Left renal cortex interstitium (tissue), 4 donors: ENCODE data around the gene TICAM1. TPM values are rescaled to one million over a fixed set of nuclear protein-coding genes. Genes with fewer than 3 reads are reported as not detected.
"Not testable (repeated sequence)": the region's sequence is repeated elsewhere in the genome, so short reads cannot be mapped to it uniquely, and the experiment has no call there.

Experiments used
- DNase-seq, 4 donors: peaks; one replicate each; pipeline ENCODE4 v3.0.0-alpha.2; 2013; ENCODE audit warnings: low read depth in 4 of 4, low spot score in 2 of 4, missing footprints in 1 of 4
- polyA plus RNA-seq, 4 donors: library from polyadenylated mRNA; unstranded; fragments of 120-200 nt; gene quantifications; one replicate each; pipeline ENCODE4 v1.2.1, GENCODE V29; 2013; ENCODE audit not compliant: insufficient read length in 4 of 4

The TICAM1 gene
- polyA plus RNA-seq, 4 donors, result 5.2 to 8.3 (median 6.3) TPM

DNA sequence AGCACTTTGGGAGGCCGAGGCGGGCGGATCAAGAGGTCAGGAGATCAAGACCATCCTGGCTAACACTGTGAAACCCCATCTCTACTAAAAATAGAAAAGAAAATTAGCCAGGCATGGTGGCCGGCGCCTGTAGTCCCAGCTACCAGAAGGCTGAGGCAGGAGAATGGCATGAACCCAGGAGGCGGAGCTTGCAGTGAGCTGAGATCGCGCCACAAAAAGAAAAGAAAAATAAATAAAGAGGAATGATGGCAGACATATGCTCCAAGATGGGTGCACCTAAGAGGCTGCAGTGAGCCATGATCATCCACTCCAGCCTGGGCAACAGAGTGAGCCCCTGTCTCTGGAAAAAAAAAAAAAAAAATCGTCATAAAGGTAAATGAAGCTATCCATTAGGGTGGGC lies 14.5 kb upstream of the TICAM1 start:
- DNase-seq, result not testable (repeated sequence)

DNA sequence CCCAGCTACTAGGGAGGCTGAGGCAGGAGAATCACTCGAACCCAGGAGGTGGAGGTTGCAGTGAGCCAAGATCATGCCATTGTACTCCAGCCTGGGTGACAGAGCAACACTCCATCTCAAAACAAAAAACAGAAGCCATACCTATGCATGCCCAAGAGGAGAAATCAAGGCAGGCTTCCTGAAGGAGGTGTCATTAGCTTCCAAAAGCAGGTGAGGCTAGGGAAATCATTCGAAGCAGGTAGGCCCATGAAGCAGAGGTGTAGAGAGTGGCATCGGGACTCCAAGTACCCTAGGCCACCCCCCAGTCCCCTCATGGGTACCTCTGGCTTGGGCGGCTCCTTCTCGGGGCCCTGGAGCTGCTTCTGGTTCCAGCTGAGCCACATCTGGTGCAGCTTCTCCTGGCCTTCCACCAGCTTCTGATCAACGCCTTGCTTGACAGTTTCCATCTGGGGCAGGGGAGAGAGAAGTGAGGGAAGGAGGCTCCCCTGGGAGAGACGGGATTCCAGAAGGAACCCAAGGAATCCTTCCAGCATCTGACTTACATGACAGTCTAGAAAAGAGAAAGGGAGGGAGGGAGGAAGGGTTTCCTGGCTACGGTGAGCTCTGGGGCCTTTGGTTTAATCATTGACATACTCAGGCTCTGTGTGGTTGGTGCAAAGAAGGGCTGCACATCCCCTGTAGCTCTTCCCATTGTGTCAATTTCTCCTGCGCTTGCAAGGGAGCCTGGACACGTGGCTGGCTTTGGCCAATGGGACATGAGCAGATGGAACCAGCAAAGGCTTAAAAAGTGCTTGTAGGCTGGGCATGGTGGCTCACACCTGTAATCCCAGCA lies 13.1 kb upstream of the TICAM1 start:
- no peak for DNase-seq

DNA sequence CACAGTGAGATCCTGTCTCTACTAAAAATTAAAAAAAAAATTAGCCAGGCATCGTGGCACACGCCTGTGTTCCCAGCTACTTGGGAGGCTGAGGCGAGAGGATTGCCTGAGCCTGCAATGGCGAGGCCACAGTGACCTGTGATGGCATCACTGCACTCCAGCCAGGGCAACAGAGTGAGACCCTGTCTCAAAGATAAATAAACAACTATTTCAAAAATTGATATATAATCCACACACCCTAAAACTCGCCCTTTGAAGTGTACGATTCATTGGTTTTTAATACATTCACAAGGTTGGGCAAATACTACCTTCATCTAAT lies 12.1 kb upstream of the TICAM1 start:
- DNase-seq, result no peak

DNA sequence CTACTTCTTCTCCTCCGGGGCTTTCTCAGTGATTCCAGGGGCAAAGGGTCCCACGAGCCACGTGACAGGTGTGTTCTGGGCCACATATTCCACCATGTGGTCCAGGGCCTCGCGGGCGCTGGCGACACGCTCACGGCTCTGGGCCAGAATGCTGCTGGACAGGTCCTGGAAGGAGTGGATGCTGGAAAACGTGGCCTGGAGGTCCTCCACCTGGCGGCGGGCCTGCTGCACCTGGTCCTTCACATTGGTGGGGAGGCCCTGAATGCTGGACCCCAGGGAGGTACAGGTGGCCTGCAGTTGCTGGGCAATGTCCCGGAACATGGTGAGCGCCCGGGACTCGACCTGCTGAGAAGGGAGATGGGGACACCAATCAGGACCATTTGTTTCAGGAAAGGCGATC lies 7.7 kb upstream of the TICAM1 start:
- no peak for DNase-seq

DNA sequence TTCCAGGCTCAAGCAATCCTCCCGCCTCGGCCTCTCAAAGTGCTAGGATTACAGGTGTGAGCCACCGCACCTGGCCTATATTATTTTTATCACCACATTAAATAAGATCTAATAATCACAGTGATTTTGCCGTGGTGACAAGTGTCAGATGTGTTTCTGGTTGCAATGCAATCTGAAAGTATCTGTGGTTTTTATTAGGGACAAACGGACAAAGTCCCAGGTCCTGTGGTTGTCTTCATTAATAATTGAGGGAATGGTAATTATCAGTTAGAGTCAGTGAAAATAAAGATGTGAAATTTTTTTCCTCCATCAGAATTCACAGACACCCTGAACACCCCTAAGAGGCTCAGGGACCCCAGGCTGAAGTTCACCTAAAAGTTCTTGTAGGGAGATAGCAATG lies 1.3 kb upstream of the TICAM1 start:
- no peak for DNase-seq

DNA sequence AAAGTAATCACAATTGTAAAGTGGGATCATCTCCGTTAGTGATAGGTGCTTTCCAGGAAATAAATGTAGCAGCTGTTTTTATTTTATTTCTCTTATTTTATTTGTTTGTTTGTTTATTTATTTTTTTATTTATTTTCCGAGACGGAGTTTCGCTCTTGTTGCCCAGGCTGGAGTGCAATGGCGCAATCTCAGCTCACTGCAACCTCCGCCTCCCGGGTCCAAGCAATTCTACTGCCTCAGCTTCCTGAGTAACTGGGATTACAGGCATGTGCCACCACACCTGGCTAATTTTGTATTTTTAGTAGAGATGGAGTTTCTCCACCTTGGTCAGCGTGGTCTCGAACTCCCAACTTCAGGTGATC lies 448 bp upstream of the TICAM1 start:
- not testable (repeated sequence) for DNase-seq

DNA sequence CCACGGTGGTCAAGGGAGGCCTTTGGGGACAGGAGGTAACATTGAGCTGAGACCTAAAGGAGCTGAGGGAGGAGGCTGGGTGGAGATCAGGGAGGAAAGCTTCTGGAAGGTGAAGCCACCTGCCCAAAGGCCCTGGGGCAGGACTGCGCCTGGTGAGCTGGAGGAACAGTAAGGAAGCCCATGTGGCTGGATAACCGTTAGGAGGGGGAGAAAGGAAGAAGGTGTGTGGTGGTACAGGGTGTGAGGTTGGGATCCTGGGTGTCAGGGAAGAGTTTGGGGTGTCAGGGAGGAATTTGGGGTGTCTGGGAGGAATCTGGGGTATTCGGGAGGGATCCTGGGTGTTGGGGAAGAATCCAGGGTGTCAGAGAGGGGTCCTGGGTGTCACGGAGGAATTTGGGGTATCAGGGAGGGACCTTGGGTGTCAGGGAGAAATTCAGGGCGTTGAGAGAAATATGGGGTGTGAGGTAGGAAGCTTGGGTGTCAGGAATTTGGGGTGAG lies 695 bp downstream of the TICAM1 start:
- DNase-seq, result no peak

DNA sequence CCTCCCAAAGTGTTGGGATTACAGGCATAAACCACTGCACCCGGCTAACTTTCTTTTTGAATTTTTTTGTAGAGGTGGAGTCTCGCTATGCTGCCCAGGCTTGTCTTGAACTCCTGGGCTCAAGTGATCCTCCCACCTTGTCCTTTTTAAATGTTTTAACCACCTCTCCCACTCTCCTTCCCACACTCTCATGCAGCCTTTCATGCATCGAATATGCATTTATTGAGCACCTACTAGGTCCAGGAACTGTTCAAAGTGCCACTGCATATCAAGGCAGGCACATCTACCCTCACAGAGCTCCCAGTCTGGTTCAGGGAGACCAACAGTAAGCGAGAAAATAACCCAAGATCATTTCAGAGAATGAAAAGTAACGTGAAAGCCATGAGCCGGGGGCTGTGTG lies 1.2 kb downstream of the TICAM1 start:
- no peak for DNase-seq

DNA sequence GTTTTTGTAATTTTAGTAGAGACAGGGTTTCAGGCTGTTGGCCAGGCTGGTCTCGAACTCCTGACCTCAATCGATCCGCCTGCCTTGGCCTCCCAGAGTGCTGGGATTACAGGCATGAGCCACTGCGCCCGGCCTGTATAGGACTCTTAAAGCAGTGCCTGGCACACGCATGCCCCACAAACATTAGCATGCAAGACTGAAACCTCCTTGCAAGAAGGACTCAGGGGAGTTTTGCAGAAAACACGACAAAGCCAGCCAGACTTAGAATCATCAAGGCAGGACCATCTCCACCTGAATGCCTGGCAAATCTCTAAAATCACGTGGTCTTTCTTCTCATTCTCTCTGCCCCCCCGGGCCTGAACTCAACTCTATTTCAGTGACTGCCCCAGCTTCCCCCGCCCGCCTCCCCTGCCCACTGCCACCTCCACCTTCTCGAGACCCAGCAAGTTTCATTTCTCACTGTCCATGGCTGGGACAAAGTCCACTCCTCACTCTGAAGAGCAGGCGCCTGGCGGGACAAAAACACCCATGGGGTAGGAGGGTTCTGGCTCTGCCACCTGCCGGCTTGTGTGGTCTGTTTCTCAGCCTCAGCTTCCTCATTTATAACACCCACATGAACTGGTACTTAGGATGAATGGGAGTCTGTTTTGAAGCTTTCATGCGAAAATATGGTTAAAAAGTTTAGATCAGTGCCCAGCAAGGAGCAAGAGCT lies 2.4 kb downstream of the TICAM1 start:
- no peak for DNase-seq

DNA sequence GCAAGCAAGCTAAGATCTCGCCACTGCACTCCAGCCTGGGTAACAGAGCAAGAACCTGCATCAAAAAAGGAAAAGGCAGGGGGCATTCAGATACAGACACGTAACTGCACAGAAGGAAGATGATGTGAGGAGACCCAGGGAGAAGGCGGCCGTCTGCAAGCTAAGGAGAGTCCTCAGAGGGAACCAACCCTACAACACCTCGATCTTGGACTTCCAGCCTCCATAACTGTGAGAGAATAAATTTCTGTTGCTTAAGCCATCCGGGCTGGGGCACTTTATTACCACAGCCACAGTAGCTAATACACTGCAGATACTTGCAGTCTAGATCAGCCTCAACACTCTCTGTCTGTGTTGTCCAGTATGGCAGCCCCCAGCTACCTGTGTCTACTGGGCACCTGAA lies 7.9 kb downstream of the TICAM1 start:
- DNase-seq, result no peak

DNA sequence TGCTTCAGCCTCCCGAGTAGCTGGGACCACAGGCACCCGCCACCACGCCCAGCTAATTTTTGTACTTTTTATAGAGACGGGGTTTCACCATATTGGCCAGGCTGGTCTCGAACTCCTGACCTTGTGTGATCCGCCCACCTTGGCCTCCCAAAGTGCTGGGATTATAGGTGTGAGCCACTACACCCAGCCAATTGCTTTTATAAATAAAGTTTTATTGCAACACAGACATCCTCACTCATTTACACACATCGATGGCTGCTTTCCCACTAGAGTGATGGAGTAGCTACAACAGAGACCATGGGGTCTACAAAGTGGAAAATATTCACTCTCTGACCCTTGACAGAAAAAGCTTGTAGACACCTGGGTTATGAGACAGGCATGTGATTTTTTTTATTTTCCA lies 9.2 kb downstream of the TICAM1 start:
- DNase-seq, result not testable (repeated sequence)

DNA sequence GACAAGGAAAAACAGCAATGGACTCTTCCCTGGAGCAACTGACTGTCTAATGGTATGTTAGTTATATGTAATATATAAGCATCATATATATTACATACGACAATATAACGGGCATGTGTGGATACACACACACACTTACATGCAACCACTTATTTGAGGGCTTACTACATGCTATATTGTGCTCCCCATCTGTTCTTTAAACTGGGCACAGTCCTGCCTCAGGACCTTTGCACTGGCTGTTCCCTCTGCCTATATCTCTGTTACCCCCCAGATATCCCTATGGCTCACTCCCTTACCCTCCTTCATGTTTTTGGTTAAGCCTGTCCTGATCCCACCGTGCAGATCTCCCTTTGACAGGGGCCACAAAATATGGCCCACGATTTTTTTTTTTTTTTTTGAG lies 10.2 kb downstream of the TICAM1 start:
- DNase-seq, result no peak

DNA sequence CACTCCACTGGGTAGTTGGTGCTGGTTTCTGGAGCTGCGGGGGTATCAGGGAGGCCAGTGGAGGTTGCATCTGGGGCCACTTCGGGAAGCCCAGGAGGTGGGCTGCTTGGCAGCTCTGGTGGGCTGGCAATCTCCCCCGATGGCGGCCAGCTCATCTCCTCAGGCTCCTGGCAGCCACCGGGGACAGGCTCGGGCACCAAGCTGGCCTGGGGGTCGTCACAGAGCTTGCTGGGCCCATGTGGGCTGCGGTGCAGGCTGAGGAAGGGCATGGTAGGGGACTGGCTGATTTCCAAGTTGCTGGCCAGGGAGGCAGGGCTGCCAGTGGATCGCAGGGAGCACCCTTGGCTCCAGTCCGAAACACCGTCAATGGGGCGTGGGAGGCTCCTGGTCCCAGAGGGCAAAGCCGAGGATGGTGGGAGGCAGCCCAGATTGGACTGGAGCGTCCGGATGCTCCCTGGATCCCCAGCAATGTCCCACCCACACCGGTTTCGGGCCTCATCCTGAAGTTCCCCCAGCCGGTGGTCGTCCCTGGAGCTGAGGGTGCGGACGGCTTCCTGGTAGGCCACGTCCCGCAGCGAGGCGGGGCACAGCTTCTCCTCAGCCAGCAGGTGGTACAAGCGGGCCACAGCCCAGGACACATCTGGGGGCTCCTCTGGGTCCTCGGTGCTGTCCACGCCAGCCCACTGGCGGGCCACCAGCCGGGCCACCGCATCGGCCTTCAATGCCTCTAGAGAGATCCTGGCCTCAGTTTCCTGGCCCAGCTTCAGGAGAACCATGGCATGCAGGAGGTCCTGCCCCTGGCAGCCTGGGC lies 13.8 kb downstream of the TICAM1 start:
- DNase-seq, result no peak

DNA sequence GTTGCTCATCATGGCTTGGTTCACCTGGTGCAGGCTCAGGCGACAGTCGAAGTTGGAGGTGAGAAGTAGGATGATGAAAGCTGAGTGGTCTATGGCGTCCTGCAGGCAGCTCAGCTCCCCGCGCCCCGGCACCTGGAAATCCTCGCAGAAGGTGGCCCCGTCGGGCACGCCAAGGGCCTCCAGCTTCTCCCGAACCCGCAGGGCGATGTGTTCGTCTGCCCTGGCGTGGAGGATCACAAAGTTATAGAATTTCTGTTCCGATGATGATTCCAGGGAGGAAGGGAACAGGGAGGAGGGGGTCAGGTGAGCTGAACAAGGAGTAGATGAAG lies 14.6 kb downstream of the TICAM1 start:
- DNase-seq, result no peak

DNA sequence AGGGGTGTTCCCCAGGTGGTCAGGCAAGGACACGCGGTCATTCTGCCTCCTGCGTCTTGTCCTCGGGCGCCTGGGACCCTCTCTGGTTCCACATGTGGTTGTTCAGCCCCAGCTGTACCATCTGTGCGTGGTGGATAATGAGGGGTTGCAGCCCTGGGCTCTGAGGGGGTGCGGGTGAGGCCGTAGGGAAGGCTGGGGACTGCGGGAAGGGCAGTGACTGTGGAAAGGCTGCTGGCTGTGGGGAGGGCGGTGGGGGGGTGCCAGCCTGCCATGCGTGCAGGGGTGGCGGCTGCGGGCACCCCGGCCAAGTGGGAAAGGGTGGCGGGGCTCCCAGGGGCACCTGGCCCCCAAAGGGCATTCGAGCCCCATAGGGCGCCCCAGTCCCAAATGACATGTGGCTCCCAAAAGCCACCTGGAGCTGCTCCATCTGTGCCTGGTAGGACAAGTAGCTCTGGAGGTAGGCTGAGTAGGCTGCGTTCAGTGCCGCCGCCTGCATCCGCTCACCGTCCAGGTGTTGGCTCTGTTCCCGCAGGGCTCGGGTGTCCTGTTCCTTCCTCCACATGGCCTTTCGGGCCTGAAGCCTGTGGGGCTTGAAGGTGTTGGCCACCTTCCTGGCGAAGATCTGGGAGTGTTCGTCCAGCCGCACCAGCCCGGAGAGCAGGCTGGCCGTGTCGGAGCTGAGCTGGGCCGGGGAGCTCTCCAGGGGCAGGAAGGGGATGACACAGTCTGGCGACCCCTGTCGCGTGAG lies 15.1 kb downstream of the TICAM1 start:
- DNase-seq, result no peak

DNA sequence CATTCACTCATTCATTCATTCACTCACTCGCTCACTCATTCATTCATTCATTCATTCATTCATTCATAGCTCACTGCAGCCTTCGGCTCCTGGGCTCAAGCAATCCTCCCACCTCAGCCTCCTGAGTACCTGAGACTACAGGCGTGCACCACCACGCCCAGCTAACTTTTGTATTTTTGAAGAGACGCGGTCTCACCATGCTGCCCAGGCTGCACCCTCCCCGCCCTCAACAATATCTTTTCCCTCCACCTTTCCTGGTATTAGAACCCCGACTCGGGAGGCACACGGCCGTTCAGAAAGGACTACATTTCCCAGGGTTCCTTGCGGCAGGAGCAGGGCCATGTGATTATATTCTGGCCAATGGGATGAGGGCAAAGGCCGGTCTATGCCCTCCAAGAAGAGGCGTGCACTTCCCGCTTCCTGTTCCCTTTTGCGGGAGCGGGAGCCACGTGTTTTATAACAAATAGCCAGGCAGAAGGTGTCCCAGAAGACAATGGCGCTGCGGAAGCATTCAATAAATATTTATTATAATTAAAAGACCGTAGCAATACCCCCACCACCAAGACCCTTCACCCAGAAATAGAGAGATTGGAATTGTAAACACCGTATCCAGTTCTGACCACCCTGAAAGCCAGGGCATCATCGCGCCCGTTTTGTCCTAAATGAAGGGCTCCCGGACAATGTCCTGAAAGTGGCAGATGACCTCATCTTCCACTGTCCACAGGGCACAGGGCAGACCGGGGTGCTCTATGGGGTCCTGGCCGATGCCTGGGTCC lies 15.9 kb downstream of the TICAM1 start:
- peak in 3 of 4 donors; percentile 60 to 89 (median 73) for DNase-seq

DNA sequence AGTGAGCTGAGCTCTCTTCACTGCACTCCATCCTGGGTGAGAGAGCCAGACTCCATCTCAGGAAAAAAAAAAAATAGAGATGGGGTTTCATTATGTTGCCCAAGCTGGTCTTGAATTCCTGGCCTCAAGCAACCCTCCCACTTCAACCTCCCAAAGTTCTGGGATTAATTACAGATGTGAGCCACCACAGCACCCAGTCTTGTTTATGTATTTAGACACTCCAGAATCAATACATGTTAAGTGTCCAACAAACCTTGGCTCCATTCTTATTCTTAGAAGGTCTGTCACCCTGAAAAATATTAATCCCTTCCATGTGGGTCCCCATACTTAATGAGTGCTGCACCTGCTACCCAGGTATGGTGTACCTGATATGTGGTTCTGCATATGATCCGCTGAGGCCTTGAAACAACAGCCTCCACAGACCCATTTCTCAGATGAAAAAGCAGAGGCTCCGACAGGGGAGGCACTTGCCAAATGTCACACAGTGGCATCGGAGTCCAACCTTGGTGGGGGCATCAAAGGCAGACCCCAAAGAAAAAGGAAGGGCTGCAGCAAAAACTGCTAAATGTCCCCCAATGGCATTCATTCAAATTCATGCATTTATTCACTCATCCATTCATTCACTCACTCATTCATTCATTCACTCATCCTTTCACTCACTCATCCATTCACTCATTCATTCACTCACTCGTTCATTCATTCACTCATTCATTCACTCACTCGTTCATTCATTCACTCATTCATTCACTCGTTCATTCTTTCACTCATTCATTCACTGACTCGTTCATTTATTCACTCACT lies 16.7 kb downstream of the TICAM1 start:
- no peak for DNase-seq

DNA sequence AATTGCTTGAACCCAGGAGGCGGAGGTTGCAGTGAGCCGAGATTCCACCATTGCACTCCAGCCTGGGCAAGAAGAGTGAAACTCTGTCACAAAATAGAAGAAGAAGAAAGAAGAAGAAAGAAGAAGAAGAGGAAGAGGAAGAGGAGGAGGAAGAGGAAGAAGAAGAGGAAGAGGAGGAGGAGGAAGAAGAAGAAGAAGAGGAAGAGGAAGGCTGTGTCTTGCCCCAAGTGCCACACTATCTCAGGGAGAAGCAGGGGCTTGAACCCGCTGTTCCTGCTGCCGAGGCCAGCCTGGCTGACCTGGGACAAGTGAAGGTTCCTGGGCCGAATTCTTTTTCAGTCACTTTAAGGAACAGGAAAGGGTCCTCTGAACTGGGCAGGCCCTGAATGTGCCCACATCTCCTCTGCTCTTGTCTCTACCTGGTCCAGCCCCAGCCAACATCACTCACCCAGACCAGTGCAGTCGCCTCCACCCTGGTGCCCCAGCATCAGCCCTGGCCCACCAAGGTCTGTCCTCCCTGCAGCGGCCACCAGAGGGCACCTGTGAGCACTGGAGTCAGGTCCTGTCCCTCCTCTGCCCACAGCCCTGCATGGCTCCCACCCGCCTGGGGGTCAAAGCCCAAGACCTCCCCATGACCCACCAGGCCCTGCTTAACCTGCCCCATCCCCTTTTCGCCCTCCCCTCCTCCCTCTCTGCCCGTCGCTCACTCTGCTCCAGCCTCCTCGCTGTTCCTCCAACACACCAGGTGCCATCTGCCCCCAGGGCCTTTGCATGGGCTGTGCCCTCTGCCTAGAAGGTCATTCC lies 20.0 kb downstream of the TICAM1 start:
- no peak for DNase-seq
